Upper lobe of right lung (tissue), 1 donor: ENCODE data around the gene DNAH3. TPM values are rescaled to one million over a fixed set of nuclear protein-coding genes. Genes with fewer than 3 reads are reported as not detected.

Experiments
- ATAC-seq: fragments of 200-7000 bp; cut with Tn5 transposase; one replicate; pipeline ENCODE4 v1.9.1; 2020; ENCODE audit warnings: mild to moderate bottlenecking, moderate library complexity
- DNase-seq: peaks from one replicate; pipeline ENCODE4 v3.0.0-alpha.2; 2020
- H3K27ac ChIP-seq: fragments of 200-600 bp; one replicate; pipeline ENCODE4 v1.8.0; 2022
- H3K27me3 ChIP-seq: fragments of 200-600 bp; one replicate; pipeline ENCODE4 v1.8.0; 2022; ENCODE audit warnings: mild to moderate bottlenecking
- H3K36me3 ChIP-seq: fragments of 200-600 bp; one replicate; pipeline ENCODE4 v1.8.0; 2022
- H3K4me1 ChIP-seq: fragments of 200-600 bp; one replicate; pipeline ENCODE4 v1.8.0; 2022
- H3K4me3 ChIP-seq: fragments of 200-600 bp; one replicate; pipeline ENCODE4 v1.8.0; 2022; ENCODE audit warnings: mild to moderate bottlenecking
- H3K9me3 ChIP-seq: fragments of 200-600 bp; one replicate; pipeline ENCODE4 v1.8.0; 2022
- CTCF ChIP-seq: fragments of 200-600 bp; IDR thresholded peaks from one replicate; pipeline ENCODE4 v1.8.0; 2022; ENCODE audit warnings: antibody characterized with exemption
- intact Hi-C: fragments of 100-400 bp; cut with DNase I; formaldehyde crosslinking; loops from one replicate; pipeline ENCODE4 v1.11.0; 2022
- total RNA-seq: library from RNA; stranded (reverse); fragmentation: NEBNext Ultra II Directional; extraction: Animal tissue kit (Norgen Biotek cat#: 25700); gene quantifications from one replicate; pipeline ENCODE4 v1.2.1, GENCODE V29; 2021
- donor health status: DM: no; HTN: yes; CAD: no; lungs with severe emphysema.

The DNAH3 gene
- total RNA-seq, 1 donor from 2014 or later = 0.06 TPM

DNA sequence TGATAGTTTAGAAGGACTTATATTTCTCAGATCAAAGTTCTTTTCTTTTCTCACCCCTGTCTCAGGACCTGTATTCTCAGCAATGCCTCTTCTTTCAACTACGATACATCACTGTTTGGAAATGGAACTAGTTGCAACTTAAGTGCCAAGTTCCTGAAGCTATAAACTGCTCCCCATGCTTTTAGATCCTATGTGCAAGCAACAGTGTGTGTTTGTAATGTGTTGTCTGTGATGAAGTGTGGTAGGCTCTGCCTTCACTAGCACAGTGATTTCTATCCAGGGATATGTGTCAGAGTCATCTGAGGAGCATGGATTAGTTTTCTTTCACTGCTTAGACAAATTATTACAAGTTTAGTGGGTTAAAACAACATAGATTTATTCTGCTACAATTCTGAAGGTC is 42.3 kb upstream of the DNAH3 start:
- no peak for ATAC-seq
- no peak for DNase-seq
- peaks cover 6% of the 10 kb centered on the region for H3K4me1 ChIP-seq
- TF ChIP-seq CTCF = no peak
- H3K36me3 ChIP-seq = no peaks in the 10 kb centered on the region
- no peak overlapping the region for H3K4me3 ChIP-seq
- H3K27ac ChIP-seq = no peak overlapping the region
- no peaks in the 10 kb centered on the region for H3K9me3 ChIP-seq
- intact Hi-C loops = no loop called here
- no peaks in the 10 kb centered on the region for H3K27me3 ChIP-seq

- H3K27ac ChIP-seq = no peak overlapping the region
- ATAC-seq = no peak
- no peaks in the 10 kb centered on the region for H3K36me3 ChIP-seq
- intact Hi-C loops = no loop called here
- H3K4me1 ChIP-seq = peaks cover 6% of the 10 kb centered on the region
- no peak for DNase-seq
- H3K9me3 ChIP-seq = no peaks in the 10 kb centered on the region
- H3K27me3 ChIP-seq = no peaks in the 10 kb centered on the region
- TF ChIP-seq CTCF = no peak
- H3K4me3 ChIP-seq = no peak overlapping the region
Observed at GRCh38 chr16:21190599-21190998, 40.0 kb upstream of the DNAH3 start.

GRCh38 chr16:21190013-21190412 is 39.4 kb upstream of the DNAH3 start:
- no peak overlapping the region for H3K4me3 ChIP-seq
- no peak for DNase-seq
- H3K4me1 ChIP-seq = peaks cover 6% of the 10 kb centered on the region
- H3K27ac ChIP-seq = no peak overlapping the region
- H3K9me3 ChIP-seq = no peaks in the 10 kb centered on the region
- TF ChIP-seq CTCF = no peak
- ATAC-seq = no peak
- no peaks in the 10 kb centered on the region for H3K36me3 ChIP-seq
- H3K27me3 ChIP-seq = no peaks in the 10 kb centered on the region
- intact Hi-C loops = no loop called here

GRCh38 chr16:21189311-21189710 is 38.7 kb upstream of the DNAH3 start:
- intact Hi-C loops = no loop called here
- no peak overlapping the region for H3K27ac ChIP-seq
- no peak for DNase-seq
- ATAC-seq = no peak
- H3K4me3 ChIP-seq = no peak overlapping the region
- H3K27me3 ChIP-seq = no peaks in the 10 kb centered on the region
- H3K4me1 ChIP-seq = peaks cover 6% of the 10 kb centered on the region
- H3K36me3 ChIP-seq = no peaks in the 10 kb centered on the region
- no peaks in the 10 kb centered on the region for H3K9me3 ChIP-seq
- TF ChIP-seq CTCF = no peak

- H3K4me3 ChIP-seq = no peak overlapping the region
- ATAC-seq (no peak), DNase-seq (no peak)
- H3K27me3 ChIP-seq = no peaks in the 10 kb centered on the region
- H3K9me3 ChIP-seq = no peaks in the 10 kb centered on the region
- H3K27ac ChIP-seq = no peak overlapping the region
- no peak for TF ChIP-seq CTCF
- H3K4me1 ChIP-seq = peaks cover 6% of the 10 kb centered on the region
- intact Hi-C loops = no loop called here
- H3K36me3 ChIP-seq = peaks cover 9% of the 10 kb centered on the region
Observed at GRCh38 chr16:21186326-21186691, 35.7 kb upstream of the DNAH3 start.

GRCh38 chr16:21185659-21186325 is 35.1 kb upstream of the DNAH3 start:
- Histone ChIP-seq H3K27ac (no peak overlapping the region), H3K36me3 (peaks cover 10% of the 10 kb centered on the region), H3K27me3 (no peaks in the 10 kb centered on the region), H3K9me3 (no peaks in the 10 kb centered on the region), H3K4me3 (no peak overlapping the region), H3K4me1 (peaks cover 6% of the 10 kb centered on the region)
- TF ChIP-seq CTCF = no peak
- DNase-seq (no peak), ATAC-seq (no peak)
- intact Hi-C loops = no loop called here
